Mesenchymal stem cell (in vitro differentiated cells and primary cell): ENCODE results near the gene DOP1A.

Experiments
- DNase-seq: peaks from one replicate; pipeline ENCODE4 v3.0.0-alpha.2; 2013
- H2AFZ ChIP-seq: one replicate; pipeline ENCODE4 v1.6.1; 2013; ENCODE audit warnings: low read depth, mild to moderate bottlenecking, control low read depth, inconsistent platforms, low read length, moderate library complexity
- H2AK5ac ChIP-seq: 2 replicates; pipeline ENCODE4 v1.6.1; 2013; ENCODE audit warnings: low read length, moderate library complexity, mild to moderate bottlenecking, inconsistent platforms; ENCODE audit not compliant: severe bottlenecking
- H2BK120ac ChIP-seq: one replicate; pipeline ENCODE4 v1.6.1; 2013; ENCODE audit warnings: low read depth, mild to moderate bottlenecking, inconsistent platforms, low read length, moderate library complexity
- H2BK12ac ChIP-seq, 2 experiments: one replicate each; pipeline ENCODE4 v1.6.1; 2013; ENCODE audit warnings: inconsistent platforms in 2 of 2, low read length in 2 of 2, mild to moderate bottlenecking in 2 of 2, moderate library complexity in 2 of 2, control low read depth in 1 of 2
- H2BK15ac ChIP-seq: one replicate; pipeline ENCODE4 v1.6.1; 2013; ENCODE audit warnings: mild to moderate bottlenecking, low read depth, inconsistent platforms; ENCODE audit not compliant: poor library complexity, severe bottlenecking
- H2BK5ac ChIP-seq: 2 replicates; pipeline ENCODE4 v1.6.1; 2013; ENCODE audit warnings: low read depth, mild to moderate bottlenecking, low read length, control low read depth, inconsistent platforms; ENCODE audit not compliant: poor library complexity, severe bottlenecking
- H3K14ac ChIP-seq, 2 experiments: one replicate each; pipeline ENCODE4 v1.6.1; 2013; ENCODE audit warnings: inconsistent platforms in 2 of 2, low read length in 2 of 2, control low read depth in 1 of 2, mild to moderate bottlenecking in 1 of 2, moderate library complexity in 1 of 2
- H3K18ac ChIP-seq, 2 experiments: one replicate each; pipeline ENCODE4 v1.6.1; 2013; ENCODE audit warnings: inconsistent platforms in 2 of 2, low read length in 2 of 2, control low read depth in 1 of 2, low read depth in 1 of 2, mild to moderate bottlenecking in 1 of 2
- H3K23ac ChIP-seq, 2 experiments: one replicate each; pipeline ENCODE4 v1.6.1; 2013; ENCODE audit warnings: inconsistent platforms in 2 of 2, low read length in 2 of 2, mild to moderate bottlenecking in 2 of 2, moderate library complexity in 2 of 2, control low read depth in 1 of 2
- H3K27ac ChIP-seq: 2 replicates; pipeline ENCODE4 v1.5.1; 2013; ENCODE audit warnings: mild to moderate bottlenecking, moderate library complexity, low read length, control low read depth, inconsistent platforms; ENCODE audit not compliant: poor library complexity, severe bottlenecking
- H3K27me3 ChIP-seq, 2 experiments: 2 replicates each; pipeline versions ENCODE4 v1.6.1 to v1.7.0; 2013; ENCODE audit warnings: low read length in 2 of 2, mild to moderate bottlenecking in 2 of 2, moderate library complexity in 2 of 2, control low read depth in 1 of 2, inconsistent platforms in 1 of 2; ENCODE audit not compliant: control insufficient read depth in 1 of 2, insufficient read depth in 1 of 2
- H3K36me3 ChIP-seq, 2 experiments: 2 replicates each; pipeline versions ENCODE4 v1.6.1 to v1.7.0; 2013; ENCODE audit warnings: low read length in 2 of 2, control low read depth in 1 of 2, inconsistent platforms in 1 of 2, low read depth in 1 of 2, mild to moderate bottlenecking in 1 of 2; ENCODE audit not compliant: insufficient read depth in 2 of 2, control insufficient read depth in 1 of 2
- H3K4ac ChIP-seq, 2 experiments: one replicate each; pipeline ENCODE4 v1.6.1; 2013; ENCODE audit warnings: inconsistent platforms in 2 of 2, low read length in 2 of 2, mild to moderate bottlenecking in 2 of 2, moderate library complexity in 2 of 2, control low read depth in 1 of 2, low read depth in 1 of 2
- H3K4me1 ChIP-seq: 2 replicates; pipeline ENCODE4 v1.6.1; 2013; ENCODE audit warnings: low read depth, low read length, control low read depth; ENCODE audit not compliant: control insufficient read depth, insufficient read depth
- H3K4me2 ChIP-seq: 2 replicates; pipeline ENCODE4 v1.6.1; 2013; ENCODE audit warnings: low read length, mild to moderate bottlenecking, inconsistent platforms; ENCODE audit not compliant: poor library complexity, severe bottlenecking
- H3K4me3 ChIP-seq, 2 experiments: 2 replicates each; pipeline versions ENCODE4 v1.5.1 to v1.7.0; 2013; ENCODE audit warnings: low read length in 2 of 2, mild to moderate bottlenecking in 2 of 2, control low read depth in 1 of 2, low read depth in 1 of 2; ENCODE audit not compliant: insufficient read depth in 1 of 2
- H3K79me1 ChIP-seq: replicated peaks from 2 replicates; pipeline ENCODE4 v1.6.1; 2013; ENCODE audit warnings: mild to moderate bottlenecking, control low read depth, low read length, inconsistent platforms; ENCODE audit not compliant: poor library complexity, severe bottlenecking
- H3K9ac ChIP-seq: 2 replicates; pipeline ENCODE4 v1.7.0; 2013; ENCODE audit warnings: mild to moderate bottlenecking, low read length, moderate library complexity
- H3K9me3 ChIP-seq: 2 replicates; pipeline ENCODE4 v1.7.0; 2013; ENCODE audit warnings: mild to moderate bottlenecking, low read length; ENCODE audit not compliant: control insufficient read depth
- H4K8ac ChIP-seq: one replicate; pipeline ENCODE4 v1.6.1; 2013; ENCODE audit warnings: inconsistent platforms, mild to moderate bottlenecking, low read length, moderate library complexity
- H4K91ac ChIP-seq: one replicate; pipeline ENCODE4 v1.6.1; 2013; ENCODE audit warnings: mild to moderate bottlenecking, low read length, inconsistent platforms
- WGBS: methylation state at CpG from one replicate; pipeline ENCODE4 v1.1.7; 2013; ENCODE audit warnings: mixed read lengths; 5-methylcytosine and 5-hydroxymethylcytosine counted together

Gene DOP1A

DNA sequence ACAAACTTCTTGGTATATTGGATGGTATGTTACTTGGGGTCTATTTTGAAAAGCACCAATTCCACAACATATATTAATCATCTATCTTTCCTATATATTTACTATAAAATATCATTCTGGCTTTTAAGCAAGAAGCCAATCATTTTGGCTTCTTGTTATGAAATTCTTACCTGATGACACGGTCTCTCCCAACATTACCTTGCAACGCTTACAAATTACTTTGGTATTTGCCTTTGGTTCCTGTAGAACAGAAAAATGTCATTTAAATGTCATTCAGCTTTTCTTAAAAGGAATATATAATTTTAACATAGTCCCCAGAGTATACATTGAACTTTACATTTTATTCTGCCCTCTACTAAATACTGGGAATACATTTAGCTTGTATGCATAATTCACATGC, 29.2 kb upstream of the DOP1A start:
- Histone ChIP-seq H3K79me1 (peaks cover 3% of the 10 kb centered on the region), H4K91ac (no peak overlapping the region), H2BK12ac (no peak overlapping the region)

DNA sequence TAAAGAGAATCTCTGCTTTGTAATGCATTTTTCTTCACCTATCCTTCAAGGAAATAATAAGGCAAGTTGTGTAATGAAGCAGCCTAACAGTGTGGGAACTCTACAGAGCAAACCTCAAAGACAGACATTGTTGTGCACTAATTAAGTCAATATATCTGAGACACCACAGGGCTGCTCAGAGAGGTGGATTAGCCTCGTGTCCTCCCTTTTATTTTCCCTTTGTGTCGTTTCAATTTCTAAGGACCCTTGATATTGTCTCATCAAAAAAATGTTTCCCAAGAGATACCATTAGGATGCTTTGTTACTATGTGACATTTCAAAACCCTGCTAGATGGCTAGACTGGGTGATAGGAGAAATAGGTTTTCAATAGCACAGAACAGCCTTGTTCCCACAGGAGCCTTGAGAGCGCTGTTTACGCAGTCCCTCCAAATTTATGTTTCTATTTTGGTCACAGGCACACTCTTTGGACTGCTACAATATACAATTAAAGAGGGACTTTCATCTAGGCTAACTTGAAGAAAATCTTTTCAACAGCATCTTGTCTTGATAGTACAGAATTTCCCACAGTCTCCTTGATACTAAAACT, 24.9 kb upstream of the DOP1A start:
- H2BK5ac ChIP-seq = no peak overlapping the region
- no peak overlapping the region for H2BK12ac ChIP-seq
- no peak for DNase-seq
- H3K27ac ChIP-seq = no peak overlapping the region
- no peaks in the 10 kb centered on the region for H3K27me3 ChIP-seq
- H3K4me1 ChIP-seq = peaks cover 3% of the 10 kb centered on the region
- no peak overlapping the region for H3K4me3 ChIP-seq
- H3K18ac ChIP-seq = no peak overlapping the region
- no peak overlapping the region for H4K91ac ChIP-seq
- no peak overlapping the region for H2AK5ac ChIP-seq
- no peak overlapping the region for H2BK15ac ChIP-seq
- no peak overlapping the region for H3K4me2 ChIP-seq
- no peak overlapping the region for H3K23ac ChIP-seq
- H3K36me3 ChIP-seq = no peaks in the 10 kb centered on the region
- no peak overlapping the region for H3K4ac ChIP-seq
- no peak overlapping the region for H3K14ac ChIP-seq
- no peak overlapping the region for H4K8ac ChIP-seq
- H3K79me1 ChIP-seq = peaks cover 3% of the 10 kb centered on the region
- no peaks in the 10 kb centered on the region for H3K9me3 ChIP-seq
- H3K9ac ChIP-seq = no peak overlapping the region
- 49% methylated on average over 3 of the region's 4 CpGs for WGBS
- no peak overlapping the region for H2BK120ac ChIP-seq
- no peak overlapping the region for H2AFZ ChIP-seq

More for the DNA sequence above, 29.2 kb upstream of the DOP1A start:
- Histone ChIP-seq H2BK5ac (no peak overlapping the region), H4K8ac (no peak overlapping the region), H3K27ac (no peak overlapping the region), H3K27me3 (no peaks in the 10 kb centered on the region), H2BK120ac (no peak overlapping the region), H3K9me3 (peaks cover 2% of the 10 kb centered on the region), H3K18ac (no peak overlapping the region), H3K4me3 (no peak overlapping the region), H2AK5ac (no peak overlapping the region), H3K14ac (no peak overlapping the region), H3K9ac (no peak overlapping the region), H3K4ac (no peak overlapping the region), H3K23ac (no peak overlapping the region), H3K36me3 (peaks cover 0 to 3% of the 10 kb centered on the region in 2 experiments), H2BK15ac (no peak overlapping the region), H2AFZ (no peak overlapping the region), H3K4me1 (no peaks in the 10 kb centered on the region), H3K4me2 (no peak overlapping the region)
- DNase-seq = no peak
- no CpG with 5 or more reads among the region's 2 CpGs for WGBS

DNA sequence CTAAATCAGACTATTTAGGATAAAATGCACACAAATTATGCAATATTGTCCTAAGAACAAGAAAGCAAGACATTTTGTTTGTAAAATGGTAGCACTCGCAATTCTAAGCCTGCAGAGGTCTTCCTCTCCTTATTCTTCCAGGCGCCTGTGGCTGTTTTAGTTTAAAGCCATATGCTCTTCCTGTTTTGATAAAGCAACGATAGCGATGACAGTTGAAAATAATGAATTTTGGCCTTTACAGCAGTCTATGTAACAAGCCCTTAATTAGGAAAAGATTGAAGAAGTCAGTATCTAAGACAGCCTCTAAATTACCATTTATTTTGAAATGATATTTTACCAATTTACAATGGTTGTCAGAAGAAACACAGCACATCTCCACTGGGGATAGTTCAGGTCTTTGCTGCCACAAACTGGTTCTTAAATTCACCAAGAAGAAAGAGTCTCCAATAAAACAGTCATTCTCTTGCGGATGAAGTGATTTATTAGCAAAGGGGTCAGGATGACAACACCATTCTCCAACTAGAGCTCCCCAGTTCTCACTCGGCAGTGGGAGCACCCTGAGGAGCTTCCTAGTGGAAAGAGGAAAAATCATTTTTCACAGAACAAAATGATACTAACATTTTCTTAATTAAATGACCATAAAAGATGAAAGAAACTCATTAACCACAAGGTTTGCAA, 23.2 kb upstream of the DOP1A start:
- Histone ChIP-seq H3K36me3 (no peaks in the 10 kb centered on the region), H2AFZ (no peak overlapping the region), H2BK5ac (no peak overlapping the region), H3K27ac (no peak overlapping the region), H3K4me1 (peaks cover 4% of the 10 kb centered on the region), H3K14ac (no peak overlapping the region), H3K4me3 (no peak overlapping the region), H2BK12ac (no peak overlapping the region), H2AK5ac (no peak overlapping the region), H3K9me3 (no peaks in the 10 kb centered on the region), H3K18ac (no peak overlapping the region), H2BK120ac (no peak overlapping the region), H4K8ac (no peak overlapping the region), H3K4ac (no peak overlapping the region), H3K27me3 (no peaks in the 10 kb centered on the region), H2BK15ac (no peak overlapping the region), H3K9ac (no peak overlapping the region), H4K91ac (no peak overlapping the region), H3K79me1 (peaks cover 4% of the 10 kb centered on the region), H3K4me2 (no peak overlapping the region), H3K23ac (no peak overlapping the region)
- WGBS = 18% methylated on average over 3 of the region's 6 CpGs
- peak; percentile 33 for DNase-seq

GRCh38 chr6:83047065-83047754, 20.3 kb upstream of the DOP1A start:
- H3K4me3 ChIP-seq = no peak overlapping the region
- H2BK15ac ChIP-seq = no peak overlapping the region
- H2BK12ac ChIP-seq = no peak overlapping the region
- H3K36me3 ChIP-seq = no peaks in the 10 kb centered on the region
- H3K9ac ChIP-seq = no peak overlapping the region
- H3K27me3 ChIP-seq = no peaks in the 10 kb centered on the region
- 87% methylated on average over 7 of the region's 7 CpGs for WGBS
- peaks cover 8% of the 10 kb centered on the region for H3K79me1 ChIP-seq
- H2AFZ ChIP-seq = no peak overlapping the region
- H3K18ac ChIP-seq = no peak overlapping the region
- no peak overlapping the region for H3K23ac ChIP-seq
- no peak overlapping the region for H2BK5ac ChIP-seq
- H2AK5ac ChIP-seq = no peak overlapping the region
- no peak for DNase-seq
- no peak overlapping the region for H4K91ac ChIP-seq
- no peak overlapping the region for H3K14ac ChIP-seq
- no peak overlapping the region for H3K4ac ChIP-seq
- no peak overlapping the region for H2BK120ac ChIP-seq
- H3K4me1 ChIP-seq = peaks cover 4% of the 10 kb centered on the region
- H3K9me3 ChIP-seq = no peaks in the 10 kb centered on the region
- H3K27ac ChIP-seq = no peak overlapping the region
- no peak overlapping the region for H4K8ac ChIP-seq
- H3K4me2 ChIP-seq = no peak overlapping the region
